Heart left ventricle (tissue), 16 donors: ENCODE results near the gene LRRC27. TPM values are rescaled to one million over a fixed set of nuclear protein-coding genes. Genes with fewer than 3 reads are reported as not detected.

Experiments used
- ATAC-seq, 4 donors: fragments of 200-7000 bp; cut with Tn5 transposase; one replicate each; pipeline ENCODE4 v1.9.1; 2020 to 2022; ENCODE audit warnings: moderate library complexity in 4 of 4, mild to moderate bottlenecking in 3 of 4, moderate number of reproducible peaks in 1 of 4
- DNase-seq, 5 donors: peaks; one replicate each; pipeline ENCODE4 v3.0.0-alpha.2; 2020
- H3K27ac ChIP-seq, 12 donors: fragments of 200-600 bp; sonication (generic) in 4 of 12; one replicate each; pipeline versions ENCODE4 v1.5.0 to v1.8.0; 2016 to 2022; ENCODE audit warnings: mild to moderate bottlenecking in 2 of 12
- H3K27me3 ChIP-seq, 9 donors: fragments of 200-600 bp; sonication (generic) in 2 of 9; one replicate each; pipeline versions ENCODE4 v1.5.1 to v1.8.0; 2016 to 2022; ENCODE audit warnings: mild to moderate bottlenecking in 3 of 9
- H3K36me3 ChIP-seq, 9 donors: fragments of 200-600 bp; sonication (generic) in 2 of 9; one replicate each; pipeline versions ENCODE4 v1.5.0 to v1.8.0; 2018 to 2022; ENCODE audit warnings: mild to moderate bottlenecking in 2 of 9
- H3K4me1 ChIP-seq, 12 donors: fragments of 200-600 bp; sonication (generic) in 4 of 12; one replicate each; pipeline versions ENCODE4 v1.5.0 to v1.8.0; 2016 to 2022; ENCODE audit warnings: mild to moderate bottlenecking in 3 of 12
- H3K4me3 ChIP-seq, 12 donors: fragments of 200-600 bp; sonication (generic) in 4 of 12; one replicate each; pipeline versions ENCODE4 v1.5.0 to v1.8.0; 2017 to 2022; ENCODE audit warnings: mild to moderate bottlenecking in 9 of 12, moderate library complexity in 4 of 12
- H3K9me3 ChIP-seq, 12 donors: fragments of 200-600 bp; sonication (generic) in 4 of 12; one replicate each; pipeline versions ENCODE4 v1.5.0 to v1.8.0; 2016 to 2022; ENCODE audit warnings: mild to moderate bottlenecking in 1 of 12
- CTCF ChIP-seq, 12 donors: fragments of 200-600 bp; sonication (generic) in 4 of 12; IDR thresholded peaks; one replicate each; pipeline versions ENCODE4 v1.5.0 to v1.8.0; 2018 to 2022; ENCODE audit warnings: antibody characterized with exemption in 12 of 12, mild to moderate bottlenecking in 5 of 12
- POLR2A ChIP-seq, 2 donors: fragments of 450-650 bp; IDR thresholded peaks; one replicate each; pipeline ENCODE4 v1.6.1; 2017; ENCODE audit warnings: antibody characterized with exemption in 2 of 2, mild to moderate bottlenecking in 2 of 2, moderate library complexity in 2 of 2
- WGBS, 4 donors: extraction: QIAGEN DNeasy Blood & Tissue Kit in 2 of 4; methylation state at CpG; one replicate each; pipeline versions ENCODE4 v1.1.5 to v1.1.7; 2013 to 2018; 5-methylcytosine and 5-hydroxymethylcytosine counted together
- intact Hi-C, 10 donors: fragments of 100-400 bp; cut with DNase I; formaldehyde crosslinking; loops; one replicate each; pipeline versions ENCODE4 v1.11.1 to v1.14.2; 2022
- polyA plus RNA-seq, 2 donors: library from polyadenylated mRNA; stranded (reverse); fragments of 200-250 nt; gene quantifications; one replicate each; pipeline ENCODE4 v1.2.3, GENCODE V29; 2013
- total RNA-seq, 9 donors: library from RNA; depleted of rRNA in 2 of 9; stranded (reverse); fragments of >200 nt in 2 of 9; fragmentation: NEBNext Ultra II Directional in 3 of 9; extraction: Animal tissue kit (Norgen Biotek cat#: 25700) in 3 of 9; gene quantifications; one replicate each; pipeline versions ENCODE4 v1.1.0 to v1.2.4, GENCODE V29; 2016 to 2023
- donor health status: ischemic (EF 13 %, LVEDD 7.1; RV severe dilation, severe dysfunction).
- donor health status: healthy with polysubstance abuse.
- donor health status: DM: no; HTN: yes; CAD: no.
- donor health status: DM: no; HTN: no; CAD: no.
- donor health status: ischemic (EF 25% LVEDD 6.9; RV normal size, moderate dysfunction).
- donor health status: ischemic (EF 25% LVEDD 5.7; RV mildly dilated, moderate dysfunction).
- donor health status: healthy.
- donor health status: DM: yes; HTN: yes; CAD: no.
- donor health status: ischemic (EF 35%, LVEDD 5.7; RV mildly dilated, moderate dysfunction).
- donor health status: nonischemic (EF 11% LVEDD 7.7; RV severe dilation, severe dysfunction).
- donor health status: DM: yes; HTN: yes; CAD: no.
- donor health status: PGD.
- donor health status: ischemic (EF 29% LVEDD 5.4; RV normal size, mild dysfunction).
- donor health status: nonischemic (EF 23%, LVEDD 6.1; RV moderate dilation, normal function).

Gene LRRC27
- total and polyA plus RNA-seq, 11 donors: 2.6 to 8.9 (median 5.1) TPM

DNA sequence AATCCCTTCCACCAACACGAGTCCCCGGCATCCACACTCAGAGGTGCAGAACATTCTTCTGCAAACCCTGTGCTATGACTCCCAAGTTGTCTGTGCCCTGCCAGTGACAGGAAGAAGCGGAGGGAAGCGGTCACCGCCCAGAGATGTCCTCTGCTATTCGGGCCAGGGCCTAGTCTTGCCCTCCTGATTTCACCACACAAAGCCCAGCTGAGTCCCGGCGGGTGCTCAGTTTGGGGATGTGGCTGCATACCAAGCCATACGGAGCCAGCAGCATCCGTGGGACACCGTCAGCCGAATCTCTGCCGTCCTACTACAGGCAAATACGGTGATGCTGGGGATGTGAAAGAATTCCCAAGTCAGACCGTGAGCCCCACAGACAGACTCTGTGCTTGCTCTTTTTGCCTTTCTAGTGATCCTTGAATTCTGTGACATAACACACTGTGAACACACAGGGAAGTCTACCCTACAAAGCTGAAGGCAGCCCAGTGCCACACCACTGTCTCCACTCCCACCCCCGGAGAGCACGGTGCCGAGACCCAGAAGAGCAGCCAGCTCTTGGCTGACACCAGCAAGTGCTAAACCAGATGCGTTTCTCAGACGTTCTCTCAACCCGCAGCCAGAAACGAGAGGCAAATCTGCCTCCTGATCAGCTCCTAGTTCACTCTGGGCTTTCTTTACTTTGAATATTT is 26.2 kb upstream of the LRRC27 start:
- Histone ChIP-seq H3K27me3 (no peaks in the 10 kb centered on the region), H3K9me3 (no peaks in the 10 kb centered on the region), H3K36me3 (no peaks in the 10 kb centered on the region), H3K4me3 (no peak overlapping the region), H3K4me1 (peaks cover 0 to 20% (median 15%) of the 10 kb centered on the region in 12 donors), H3K27ac (no peak overlapping the region)
- ATAC-seq (no peak), DNase-seq (peak in 2 of 5 donors; percentile 8 to 15)
- WGBS, 4 donors: 92 to 95% (median 95%) methylated on average over 21 to 22 of the region's 22 CpGs
- TF ChIP-seq CTCF (IDR thresholded peaks at IDR 0.05) (no peak), POLR2A (IDR thresholded peaks at IDR 0.05) (no peak)
- intact Hi-C loops: loop anchor here in 1 of 10 donors (5.0 kb wide), 1 partner anchor 83 kb away; no protein-coding TSS in a partner anchor

- ATAC-seq (no peak), DNase-seq (peak in 2 of 5 donors; percentile 8 to 14)
- Histone ChIP-seq H3K27ac (no peak overlapping the region), H3K4me3 (peak overlapping the region in 1 of 12 donors; percentile 92), H3K9me3 (no peaks in the 10 kb centered on the region), H3K4me1 (peaks cover 0 to 22% (median 15%) of the 10 kb centered on the region in 12 donors), H3K36me3 (no peaks in the 10 kb centered on the region), H3K27me3 (no peaks in the 10 kb centered on the region)
- intact Hi-C loops: loop anchor here in 1 of 10 donors (5.0 kb wide), 1 partner anchor 84 kb away; no protein-coding TSS in a partner anchor
- TF ChIP-seq CTCF (IDR thresholded peaks at IDR 0.05) (no peak), POLR2A (IDR thresholded peaks at IDR 0.05) (no peak)
- WGBS, 4 donors: 97 to 98% (median 97%) methylated on average over 16 of the region's 16 CpGs
Observed at GRCh38 chr10:132306343-132306685, 25.7 kb upstream of the LRRC27 start.

DNA sequence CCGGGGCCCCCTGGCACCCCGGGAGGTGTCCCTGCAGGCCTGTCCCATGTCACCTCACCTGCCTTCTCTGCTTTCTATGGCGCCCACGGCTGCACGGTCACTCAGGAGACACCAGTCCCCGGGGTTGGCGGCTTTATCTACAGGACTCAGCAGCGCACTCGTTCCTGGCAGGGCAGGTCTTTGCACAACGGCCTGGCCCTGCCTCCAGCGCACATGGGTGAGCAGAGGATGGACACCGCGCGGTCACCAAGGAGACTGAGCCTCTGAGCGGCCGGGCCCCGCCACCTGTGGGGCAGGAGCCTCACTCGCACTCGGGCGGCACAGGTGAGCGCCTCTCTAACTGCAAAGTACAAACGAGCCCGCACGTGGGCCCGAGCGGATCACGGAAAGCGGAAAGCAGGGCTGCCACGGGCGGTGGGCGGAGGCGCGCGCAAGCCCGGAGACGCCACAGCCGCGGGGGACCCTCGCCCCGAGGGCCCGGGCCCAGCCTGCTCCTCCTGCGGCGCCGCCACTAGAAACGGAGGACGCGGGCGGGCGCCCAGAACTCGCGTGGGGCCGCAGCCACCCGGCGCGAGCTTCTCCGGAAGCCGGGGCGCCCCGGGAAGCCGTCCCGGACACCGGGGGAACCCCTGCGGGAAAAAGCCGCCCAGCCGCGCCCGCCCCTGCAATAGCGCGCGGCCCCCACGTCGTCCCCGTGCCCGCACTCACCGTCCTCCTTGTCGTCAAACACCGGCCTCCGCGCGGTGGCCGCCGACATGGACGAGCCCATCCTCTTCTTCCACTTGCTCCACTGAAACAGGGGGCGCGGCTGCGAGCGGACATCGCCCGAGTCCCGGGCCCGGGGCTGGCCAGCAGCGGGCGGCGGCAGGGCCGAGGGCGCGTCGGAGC is 24.9 kb upstream of the LRRC27 start:
- 5 to 6% (median 6%) methylated on average over 67 to 98 of the region's 98 CpGs for WGBS, 4 donors
- Histone ChIP-seq H3K4me3 (peak overlapping the region; percentile 53 to 98 (median 87)), H3K27ac (peak overlapping the region in 2 of 12 donors; percentile 28 to 31), H3K36me3 (no peaks in the 10 kb centered on the region), H3K27me3 (no peaks in the 10 kb centered on the region), H3K4me1 (peaks cover 0 to 24% (median 15%) of the 10 kb centered on the region in 12 donors), H3K9me3 (no peaks in the 10 kb centered on the region)
- intact Hi-C loops: loop anchor here in 1 of 10 donors (5.0 kb wide), 1 partner anchor 85 kb away; no protein-coding TSS in a partner anchor
- DNase-seq (peak; percentile 36 to 75 (median 56)), ATAC-seq (peak in 1 of 4 donors; percentile 9)
- TF ChIP-seq POLR2A (IDR thresholded peaks at IDR 0.05) (no peak), CTCF (IDR thresholded peaks at IDR 0.05) (no peak)
